Endometrial microvascular endothelial cells (primary cell): Measurements from ENCODE around the gene B3GALT6. TPM values are rescaled to one million over a fixed set of nuclear protein-coding genes. Genes with fewer than 3 reads are reported as not detected.

ENCODE experiments used
- in situ Hi-C: cut with HindIII; loops from 2 replicates; pipeline ENCODE4 v1.10.0; 2017; ENCODE audit warnings: low sequenced_read_pairs, low pct_unique_long_range_greater_than_20kb; ENCODE audit errors: inconsistent ontology term
- total RNA-seq: library from RNA; depleted of rRNA; stranded (reverse); fragments of >200 nt; gene quantifications from one replicate; pipeline ENCODE4 v1.2.3, GENCODE V29; 2015; ENCODE audit errors: inconsistent ontology term

B3GALT6 gene
- total RNA-seq, 1 donor from 2014 or later, result 23.9 TPM

DNA sequence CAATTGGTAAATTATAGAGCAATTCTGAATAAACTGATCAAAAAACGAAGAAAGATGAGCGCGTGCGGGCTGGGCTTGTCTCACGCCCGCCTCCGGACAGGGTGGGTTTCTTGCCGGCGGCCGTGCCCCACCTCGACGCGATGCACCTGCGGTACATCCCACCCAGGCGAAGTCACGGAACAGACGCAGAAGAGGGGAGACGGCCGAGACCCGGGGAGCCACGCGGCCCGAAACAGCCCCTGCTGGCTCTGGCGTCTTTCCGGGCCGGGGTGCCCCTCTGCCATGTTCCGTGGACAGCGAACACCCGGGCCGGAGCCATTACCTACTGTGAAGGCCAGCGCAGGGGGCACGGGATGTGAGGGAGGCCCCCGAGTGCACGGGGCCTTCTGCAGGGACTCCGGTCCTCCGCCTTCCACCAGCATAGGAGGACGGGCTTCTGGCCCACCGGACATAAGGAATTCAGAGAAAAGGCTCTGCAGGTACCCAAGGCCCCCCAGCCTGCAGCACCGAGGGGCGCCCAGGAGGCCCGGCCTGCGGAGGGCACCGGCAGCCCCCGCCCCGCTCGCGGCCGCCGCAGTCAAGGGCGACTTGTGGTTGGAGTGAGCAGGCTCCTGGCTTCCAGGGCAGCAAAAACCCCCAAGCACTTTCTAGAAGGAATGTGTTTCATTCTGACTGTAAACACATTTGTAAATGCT lies 22.1 kb downstream of the B3GALT6 start:
- in situ Hi-C loops, result no loop called here

DNA sequence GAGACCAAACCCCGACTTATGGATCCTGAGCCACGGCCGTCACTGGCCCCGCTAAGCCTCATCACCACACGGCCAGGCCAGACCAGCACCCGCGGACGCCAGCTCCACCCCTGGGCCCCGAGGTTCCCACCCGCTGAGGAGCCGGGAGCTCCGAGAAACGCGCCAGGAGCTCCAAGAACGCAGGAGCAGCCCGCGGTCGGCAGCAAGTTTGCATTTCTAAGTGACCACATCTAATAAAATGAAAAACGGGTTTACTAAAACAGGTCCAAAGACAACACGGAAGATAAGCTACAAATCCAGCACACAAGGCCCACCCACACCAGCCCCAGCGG lies 22.6 kb downstream of the B3GALT6 start:
- in situ Hi-C loops, result no loop called here

DNA sequence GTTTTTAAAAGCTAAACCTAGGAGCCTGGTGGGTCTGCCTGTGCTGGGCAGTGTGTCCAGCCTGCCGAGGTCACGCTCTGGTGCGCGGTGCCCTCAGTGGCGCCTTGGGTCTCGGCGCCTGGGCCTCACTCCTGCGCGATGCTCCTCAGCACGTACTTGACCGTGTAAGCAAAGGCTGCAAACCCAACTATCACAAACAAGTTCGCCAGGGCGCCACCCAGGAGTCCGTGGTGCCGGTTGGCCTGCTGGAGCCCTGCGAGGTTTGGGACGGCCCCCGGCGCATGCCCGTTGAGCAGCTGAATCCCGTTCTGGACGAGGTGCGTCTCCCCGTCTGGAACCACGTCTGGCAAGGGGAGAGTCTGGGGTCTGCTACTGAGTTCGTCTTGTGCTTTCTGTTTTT lies 23.0 kb downstream of the B3GALT6 start:
- in situ Hi-C loops, result no loop called here

DNA sequence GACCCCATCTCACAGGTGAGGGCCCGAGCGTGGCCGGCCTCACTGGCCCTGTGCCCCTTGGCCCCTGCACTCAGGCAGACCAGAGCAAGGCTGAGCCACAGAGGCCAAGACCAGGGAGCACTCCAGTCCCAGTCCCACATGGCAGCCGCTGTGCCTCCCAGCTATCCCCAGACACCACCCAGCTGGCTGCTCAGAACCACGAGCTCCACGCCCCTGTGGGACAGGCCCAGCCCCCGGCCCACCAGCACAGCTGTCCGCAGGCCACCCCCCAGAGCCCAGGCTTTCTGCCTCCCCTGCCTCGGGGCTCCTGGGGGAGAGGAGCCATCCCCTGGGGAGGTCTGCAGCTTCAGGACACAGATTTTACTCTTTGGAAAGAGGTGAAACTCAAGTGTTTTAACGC lies 23.6 kb downstream of the B3GALT6 start:
- in situ Hi-C loops, result no loop called here

DNA sequence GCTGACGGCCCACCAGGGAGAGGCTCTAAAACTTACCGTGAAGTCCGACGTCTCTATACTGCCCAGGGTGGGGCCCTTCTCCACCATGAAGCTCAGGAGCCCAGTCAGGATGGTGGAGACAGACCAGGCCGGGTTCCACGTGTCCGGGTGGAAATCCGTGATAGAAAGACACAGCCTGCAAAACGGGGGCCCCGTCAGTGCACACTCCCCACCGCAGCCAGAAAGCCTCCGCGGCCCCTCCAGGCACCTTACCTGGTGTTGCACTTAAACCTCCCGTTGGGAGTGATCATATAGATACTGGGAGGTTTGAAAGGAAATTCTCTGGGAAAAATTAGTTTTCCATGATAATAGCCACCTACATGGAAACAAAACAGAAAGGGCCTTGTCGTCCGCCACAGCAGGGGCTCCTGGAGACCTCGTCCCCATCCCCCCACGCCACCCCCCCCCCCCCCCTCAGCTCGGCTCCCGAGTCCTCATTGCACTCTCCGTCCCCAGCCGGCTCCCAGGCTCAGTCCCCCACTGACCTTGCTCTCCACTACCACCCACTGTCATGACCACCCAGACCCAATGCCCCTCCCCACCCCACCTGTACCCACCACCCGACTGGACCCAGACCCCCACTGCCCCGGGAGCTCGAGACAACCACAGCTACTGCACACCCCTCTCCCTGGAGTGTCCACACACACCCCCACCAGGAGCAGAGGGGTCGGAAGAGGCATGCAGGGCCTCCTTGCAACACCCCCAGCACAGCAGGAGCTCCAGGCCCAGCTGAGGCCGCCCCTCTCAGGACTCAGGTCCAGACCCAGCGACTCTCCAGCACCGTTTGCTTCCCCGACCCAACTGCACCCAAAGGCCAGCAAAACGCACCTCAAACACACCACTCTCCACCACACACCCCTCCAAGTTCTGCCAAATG lies 25.2 kb downstream of the B3GALT6 start:
- in situ Hi-C loops, result no loop called here

DNA sequence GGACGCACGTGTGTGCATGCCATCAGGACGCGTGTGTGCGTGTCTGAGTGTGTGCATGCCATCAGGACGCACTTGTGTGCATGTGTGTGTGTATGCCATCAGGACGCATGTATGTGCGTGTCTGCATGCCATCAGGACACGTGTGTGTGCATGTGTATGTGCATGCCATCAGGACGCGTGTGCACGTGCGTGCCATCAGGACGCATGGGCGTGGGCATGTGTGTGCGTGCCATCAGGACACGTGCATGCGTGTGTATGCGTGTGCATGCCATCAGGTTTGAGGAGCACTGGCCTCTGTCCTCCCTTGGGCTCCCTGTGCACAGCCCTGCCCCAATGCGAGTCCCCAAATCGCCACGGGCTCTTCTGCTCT lies 27.1 kb downstream of the B3GALT6 start:
- in situ Hi-C loops, result no loop called here

DNA sequence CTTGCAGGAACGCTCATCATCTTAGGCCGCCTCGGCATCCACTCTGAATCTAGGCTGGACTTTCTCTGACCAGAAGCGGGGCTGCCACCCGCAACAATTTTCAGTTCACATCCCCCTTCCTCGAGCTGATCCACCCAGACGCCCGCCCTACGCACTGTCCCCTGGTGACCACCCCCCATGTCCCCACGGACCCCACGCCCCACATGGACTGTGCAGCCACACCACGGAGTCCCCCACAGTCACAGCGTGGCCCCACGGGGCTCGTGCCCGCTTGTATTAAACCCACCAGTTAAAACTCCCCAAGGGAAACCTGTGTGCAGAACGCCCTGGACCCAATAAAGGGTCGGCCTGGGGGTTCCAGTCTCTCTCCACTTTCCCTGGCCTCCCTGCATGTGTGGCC lies 27.5 kb downstream of the B3GALT6 start:
- in situ Hi-C loops, result no loop called here

DNA sequence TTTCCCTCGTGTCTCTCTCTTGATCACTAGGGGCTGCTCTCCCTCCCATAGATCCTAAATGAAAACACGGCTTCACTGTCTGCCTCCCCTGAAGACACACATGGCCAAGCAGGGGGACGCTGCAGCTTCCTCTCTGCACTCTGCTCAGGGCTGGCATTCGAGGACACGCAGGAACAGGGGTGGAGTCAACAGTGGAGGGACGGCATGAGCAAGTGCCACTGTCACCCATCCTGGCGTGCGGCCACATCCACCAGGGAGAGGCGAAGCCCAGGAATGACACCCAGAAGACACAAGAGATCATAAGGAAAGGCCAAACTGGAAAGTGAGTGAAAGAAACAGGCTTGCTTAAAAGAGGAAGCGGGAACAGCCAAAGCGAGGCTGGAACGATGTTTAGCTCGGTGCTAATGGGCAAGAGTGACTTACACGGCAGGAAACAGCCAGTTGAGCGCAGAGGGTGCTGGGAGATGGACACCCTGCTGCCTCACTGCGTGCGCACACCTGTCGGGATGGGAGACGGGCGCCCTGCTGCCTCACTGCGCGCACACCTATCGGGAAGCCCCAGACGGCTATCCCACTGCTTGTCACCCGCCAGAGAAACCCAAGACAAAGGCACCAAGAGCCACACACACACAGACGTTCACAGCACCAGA lies 28.0 kb downstream of the B3GALT6 start:
- in situ Hi-C loops, result no loop called here

DNA sequence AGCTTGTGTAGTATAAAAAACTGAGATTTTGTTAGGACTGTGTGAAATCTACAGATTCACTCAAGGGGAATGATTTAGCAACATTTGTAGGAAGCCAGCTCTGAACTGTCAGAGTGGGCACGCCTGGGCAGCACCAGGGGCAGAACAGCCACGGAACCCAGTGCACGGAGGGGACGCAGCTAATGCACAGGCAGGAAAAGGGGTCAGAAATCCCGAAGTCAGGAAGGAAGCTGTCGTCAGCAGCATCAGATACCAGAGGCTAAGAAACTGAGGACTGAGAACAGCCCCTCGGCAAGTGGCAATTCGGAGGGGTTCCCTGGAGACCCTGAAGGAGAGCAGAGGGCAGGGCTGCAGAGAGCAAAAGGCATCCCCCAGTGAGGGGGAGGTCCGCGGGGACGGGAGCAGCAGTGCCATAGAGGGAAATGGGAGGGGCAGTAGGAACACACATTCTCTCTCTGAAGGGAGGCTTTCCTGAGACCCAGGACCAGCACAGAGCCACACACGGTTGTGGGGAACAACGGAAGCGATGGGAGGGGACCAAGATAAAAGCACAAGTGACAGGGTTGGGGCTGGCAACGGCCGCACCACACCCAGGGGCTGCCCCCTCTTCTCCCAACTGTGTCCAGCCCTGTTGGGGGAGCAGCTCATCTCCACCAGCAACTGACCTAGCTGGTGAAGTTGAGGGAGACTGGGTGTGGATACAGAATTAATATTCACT lies 29.0 kb downstream of the B3GALT6 start:
- in situ Hi-C loops, result no loop called here

DNA sequence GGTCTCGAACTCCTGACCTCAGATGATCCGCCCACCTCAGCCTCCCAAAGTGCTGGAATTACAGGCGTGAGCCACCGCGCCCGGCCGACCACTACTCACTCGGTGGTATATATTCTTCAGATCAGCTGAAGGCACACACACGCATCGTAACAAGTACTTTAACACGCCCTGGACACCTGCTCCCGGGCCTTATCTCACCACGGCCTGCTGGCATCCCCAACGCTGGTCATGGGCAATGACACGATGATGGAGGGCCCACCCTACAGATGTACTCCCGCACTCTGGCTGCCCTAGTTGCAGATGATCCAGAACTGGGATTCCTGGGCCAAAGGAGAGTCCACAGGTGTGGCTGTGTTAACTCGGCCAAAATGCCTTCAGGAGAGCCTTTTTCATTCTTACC lies 30.0 kb downstream of the B3GALT6 start:
- in situ Hi-C loops, result no loop called here

DNA sequence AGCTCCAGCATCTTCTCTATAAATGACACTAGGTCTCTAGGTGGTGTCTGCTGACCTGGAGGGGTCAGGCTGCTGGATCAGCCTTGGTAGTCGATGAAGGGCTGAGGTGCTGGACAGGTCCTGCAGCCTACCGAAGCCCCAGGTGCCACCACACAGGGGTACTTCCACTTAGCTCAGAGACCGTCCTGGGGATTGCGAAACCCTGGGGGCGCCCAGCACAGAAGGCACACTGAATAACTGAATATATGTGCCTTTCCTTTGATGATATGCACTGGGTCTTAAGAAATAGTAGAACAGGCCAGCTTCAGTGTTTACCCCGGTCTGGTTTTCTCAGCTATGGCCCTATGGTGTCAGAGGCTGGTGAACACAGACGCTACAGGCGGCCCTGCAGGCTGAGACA lies 30.7 kb downstream of the B3GALT6 start:
- in situ Hi-C loops, result no loop called here

DNA sequence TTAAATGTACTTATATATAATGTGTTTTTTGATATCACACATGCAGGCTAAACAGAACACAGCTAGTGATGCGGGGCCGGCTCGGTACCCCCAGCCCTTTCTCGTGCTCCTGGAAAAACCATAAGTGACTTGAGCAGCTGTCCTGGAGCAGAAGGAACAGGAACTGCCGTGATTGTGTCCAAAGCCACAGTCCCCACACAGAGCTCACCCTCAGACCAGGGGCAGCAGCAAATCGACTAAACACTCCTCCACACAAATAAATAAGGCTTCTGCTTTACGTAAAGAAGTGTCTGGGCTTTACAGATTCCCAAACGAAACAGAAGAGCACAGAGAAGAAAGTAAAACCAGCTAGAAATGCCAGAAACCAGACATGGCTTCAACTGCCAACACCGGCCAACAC lies 32.0 kb downstream of the B3GALT6 start:
- in situ Hi-C loops, result no loop called here

DNA sequence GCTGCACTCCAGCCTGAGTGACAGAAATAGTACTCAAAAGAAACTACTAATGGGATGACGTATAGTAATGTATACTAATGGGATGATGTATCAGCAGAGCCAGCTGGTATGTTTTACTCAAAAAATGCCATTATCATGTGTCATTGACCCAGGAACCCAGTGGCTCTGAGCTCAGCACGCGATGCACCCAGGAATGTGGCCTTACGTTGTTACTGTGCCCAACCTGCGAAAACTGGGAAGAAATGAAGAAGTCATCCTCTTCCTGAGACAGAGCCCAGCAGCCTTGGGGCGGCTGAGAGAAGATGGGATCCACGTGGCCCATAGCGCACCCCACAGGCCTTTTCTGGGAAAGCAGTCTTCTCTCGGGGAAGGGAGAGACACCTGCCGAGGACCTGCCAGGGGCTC lies 32.8 kb downstream of the B3GALT6 start:
- in situ Hi-C loops, result no loop called here

DNA sequence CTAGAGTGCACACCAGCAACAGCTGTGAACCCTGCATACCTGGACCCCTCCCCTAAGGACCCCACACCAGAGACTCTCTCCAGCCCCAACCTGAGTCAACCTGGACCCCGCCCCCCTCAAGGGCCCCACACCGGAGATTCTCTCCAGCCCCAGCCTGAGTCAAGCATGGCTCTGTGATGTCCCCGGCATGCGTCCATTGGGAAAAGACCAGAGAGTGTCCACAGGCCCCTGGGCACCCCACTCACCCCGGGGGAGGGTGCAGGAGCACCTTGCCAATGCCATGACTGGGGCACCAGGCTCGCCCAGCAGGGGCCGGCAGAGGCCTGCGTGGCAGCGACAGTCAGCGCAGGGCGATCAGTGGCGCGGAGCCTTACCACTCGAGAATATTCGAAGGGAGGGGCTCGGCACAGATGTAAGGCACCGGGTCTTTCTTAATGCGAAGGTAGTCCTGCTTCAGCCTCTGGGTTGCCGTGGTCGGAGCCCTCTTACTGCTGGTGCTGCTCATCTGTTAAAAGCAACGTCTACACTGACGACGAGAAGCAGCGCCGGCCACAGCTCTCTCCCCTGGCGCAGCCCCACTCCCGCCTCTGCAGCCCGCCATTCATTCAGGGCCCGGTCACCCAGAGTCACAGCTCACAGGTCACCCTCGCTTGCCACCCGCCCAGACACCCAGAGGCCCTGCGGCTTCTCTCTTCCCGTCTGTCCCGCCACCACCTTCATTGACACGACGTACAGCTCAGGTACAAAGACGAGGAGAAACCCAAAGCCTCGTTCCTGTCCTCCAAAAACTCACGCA lies 35.6 kb downstream of the B3GALT6 start:
- in situ Hi-C loops, result no loop called here

DNA sequence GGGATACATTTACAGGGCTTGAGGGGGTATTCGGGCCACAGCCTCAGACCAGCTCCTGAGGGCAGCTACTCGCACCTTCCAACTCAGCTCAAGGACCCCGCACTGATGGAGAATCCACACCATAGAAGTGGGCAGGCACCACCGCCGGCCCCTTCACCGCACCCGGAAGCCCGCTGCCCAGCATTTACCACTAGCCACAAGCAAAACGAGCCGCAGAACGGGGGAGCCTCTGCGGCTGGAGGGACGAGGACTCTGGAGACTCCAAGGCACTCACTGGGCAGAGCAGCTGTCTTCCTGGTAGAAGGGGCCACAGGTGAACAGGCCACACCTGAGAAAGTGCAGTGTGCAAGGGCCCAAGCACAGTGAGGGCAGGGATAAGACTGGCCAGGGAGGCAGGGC lies 36.2 kb downstream of the B3GALT6 start:
- in situ Hi-C loops, result no loop called here

DNA sequence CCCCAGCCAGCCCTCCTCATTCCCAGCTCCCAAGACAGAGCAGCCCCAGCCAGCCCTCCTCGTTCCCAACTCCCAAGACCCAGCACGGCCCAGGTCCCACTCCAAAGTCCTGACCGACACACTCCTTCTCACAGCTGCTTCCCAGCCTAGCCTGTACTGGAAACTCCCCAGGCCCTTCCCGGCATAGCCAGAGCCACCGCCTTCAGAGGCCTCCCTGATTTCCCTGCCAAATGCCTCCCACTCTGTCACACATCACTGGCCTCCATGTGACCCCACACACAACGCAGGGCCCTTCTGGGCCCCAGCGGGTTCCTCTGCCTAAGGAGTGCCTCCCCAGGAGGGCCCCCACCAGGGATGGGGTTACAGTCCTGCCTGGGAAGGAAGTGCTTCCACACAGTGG lies 38.8 kb downstream of the B3GALT6 start:
- in situ Hi-C loops, result no loop called here

DNA sequence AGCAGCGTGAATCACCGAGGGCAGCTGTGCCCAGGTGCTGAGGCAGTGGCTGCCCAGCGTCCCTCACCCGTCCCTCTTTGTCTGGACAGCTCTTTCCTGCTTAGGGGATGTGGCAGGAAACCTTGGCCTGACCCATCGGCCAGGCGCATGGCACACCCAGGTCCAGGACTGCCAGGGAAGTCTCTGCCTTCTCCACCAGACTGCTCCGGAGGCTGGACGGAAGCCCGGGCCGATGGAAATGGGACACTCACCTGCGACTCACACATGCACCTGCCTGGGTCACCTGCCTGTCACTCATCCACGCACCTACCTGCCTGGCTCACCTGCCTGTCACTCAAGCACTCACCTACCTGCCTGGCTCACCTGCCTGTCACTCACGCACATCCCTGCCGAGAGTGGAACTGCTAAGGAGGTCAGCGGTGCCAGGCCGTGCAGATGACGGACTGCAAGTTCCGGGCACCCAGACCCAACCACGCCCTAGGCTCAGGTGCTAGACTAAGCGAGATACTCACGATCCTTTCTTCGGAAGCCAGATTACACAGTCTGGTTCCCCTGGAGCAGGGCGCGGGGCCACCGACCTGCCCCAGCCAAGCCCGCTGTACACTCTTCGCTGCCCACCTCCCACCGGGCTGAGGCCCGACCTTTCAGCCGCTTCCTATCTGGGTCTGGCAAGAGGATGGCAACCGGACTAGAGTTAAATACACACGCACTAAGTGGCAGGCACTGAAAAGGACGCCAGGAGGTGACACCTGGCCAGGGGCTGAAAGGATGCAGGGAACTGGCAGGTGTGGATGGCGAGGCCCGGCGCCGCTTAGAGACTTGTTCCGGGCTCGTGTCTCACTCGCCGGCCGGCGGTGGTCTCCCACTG lies 40.5 kb downstream of the B3GALT6 start:
- in situ Hi-C loops, result no loop called here

DNA sequence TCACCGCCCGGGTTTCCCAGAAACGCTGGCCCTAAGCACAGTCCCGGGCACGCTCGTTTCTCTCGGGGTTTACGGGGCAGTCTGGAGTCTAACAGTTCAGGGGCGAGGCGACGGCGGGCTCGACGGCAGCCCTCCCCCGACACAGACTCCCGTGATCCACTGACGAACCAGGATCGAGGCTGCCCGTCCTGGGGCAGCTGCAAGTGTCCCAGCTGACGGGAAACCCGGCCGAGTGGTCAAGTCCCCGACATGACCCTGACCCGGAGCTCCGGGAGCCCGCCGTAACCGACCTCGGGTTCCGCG lies 41.1 kb downstream of the B3GALT6 start:
- in situ Hi-C loops, result no loop called here
